OCI-LY1 (cell line): ENCODE results near the gene UNC80.

Source experiments
- EZH2 ChIP-seq: fragments of 200-600 bp; sonication (generic), shearing (Covaris generic); IDR thresholded peaks from 2 replicates; pipeline ENCODE4 v1.8.0; 2017; ENCODE audit warnings: borderline replicate concordance, mixed run types, mild to moderate bottlenecking, antibody characterized with exemption, low read length, moderate library complexity, mixed read lengths
- TF ChIP-seq, protein P1 (sequence below): fragments of 200-600 bp; sonication (generic), shearing (Covaris generic); IDR thresholded peaks from 2 replicates; pipeline ENCODE4 v1.5.1; 2017; ENCODE audit warnings: mild to moderate bottlenecking, antibody characterized with exemption, low read length, moderate library complexity, mixed read lengths

DNA sequence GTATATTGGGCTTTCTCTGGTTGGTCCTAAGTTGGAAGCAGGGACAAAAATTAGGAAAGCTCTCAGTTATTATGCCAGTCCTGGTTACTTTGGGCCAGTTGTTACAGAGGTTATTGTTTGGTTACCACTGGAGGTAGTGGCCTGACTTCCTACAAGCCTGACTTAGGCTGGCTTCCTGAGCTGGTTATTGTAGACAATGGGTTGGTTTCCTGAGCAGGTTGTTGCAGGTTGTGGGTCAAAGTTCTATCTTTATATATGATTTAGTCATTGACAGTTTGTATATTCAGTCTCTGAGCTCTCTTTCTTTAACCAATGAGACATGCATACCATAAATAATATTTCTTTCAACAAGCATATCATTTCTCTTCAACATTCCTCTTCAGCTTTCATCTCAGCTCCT is 172.1 kb downstream of the UNC80 start:
- TF ChIP-seq, protein P1, sequence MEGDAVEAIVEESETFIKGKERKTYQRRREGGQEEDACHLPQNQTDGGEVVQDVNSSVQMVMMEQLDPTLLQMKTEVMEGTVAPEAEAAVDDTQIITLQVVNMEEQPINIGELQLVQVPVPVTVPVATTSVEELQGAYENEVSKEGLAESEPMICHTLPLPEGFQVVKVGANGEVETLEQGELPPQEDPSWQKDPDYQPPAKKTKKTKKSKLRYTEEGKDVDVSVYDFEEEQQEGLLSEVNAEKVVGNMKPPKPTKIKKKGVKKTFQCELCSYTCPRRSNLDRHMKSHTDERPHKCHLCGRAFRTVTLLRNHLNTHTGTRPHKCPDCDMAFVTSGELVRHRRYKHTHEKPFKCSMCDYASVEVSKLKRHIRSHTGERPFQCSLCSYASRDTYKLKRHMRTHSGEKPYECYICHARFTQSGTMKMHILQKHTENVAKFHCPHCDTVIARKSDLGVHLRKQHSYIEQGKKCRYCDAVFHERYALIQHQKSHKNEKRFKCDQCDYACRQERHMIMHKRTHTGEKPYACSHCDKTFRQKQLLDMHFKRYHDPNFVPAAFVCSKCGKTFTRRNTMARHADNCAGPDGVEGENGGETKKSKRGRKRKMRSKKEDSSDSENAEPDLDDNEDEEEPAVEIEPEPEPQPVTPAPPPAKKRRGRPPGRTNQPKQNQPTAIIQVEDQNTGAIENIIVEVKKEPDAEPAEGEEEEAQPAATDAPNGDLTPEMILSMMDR = no peak
- TF ChIP-seq EZH2 = no peak
